OCI-LY7 (cell line): Measurements from ENCODE around the gene ACSF2. TPM values are rescaled to one million over a fixed set of nuclear protein-coding genes. Genes with fewer than 3 reads are reported as not detected.

Experiments
- BruUV-seq: library from RNA; stranded (reverse); fragments of 400-500 nt; replicated peaks from 2 replicates; lab custom pipeline; 2021; lab: Mats Ljungman, UMichigan
- CTCF ChIA-PET: fragments of 300-600 bp; sonication (Branson Sonifier 250); formaldehyde crosslinking; loops from one replicate; lab custom pipeline; 2022; ENCODE audit warnings: antibody characterized with exemption; ENCODE audit not compliant: unreplicated experiment; lab: Charles Lee
- POLR2A ChIA-PET: fragments of 300-600 bp; sonication (Branson Sonifier 250); formaldehyde crosslinking; loops from one replicate; lab custom pipeline; 2022; ENCODE audit warnings: antibody characterized with exemption; lab: Charles Lee
- DNase-seq: peaks from one replicate; pipeline ENCODE4 v3.0.0-alpha.2; 2015; ENCODE audit warnings: low spot score
- H2AFZ ChIP-seq: fragments of 200-600 bp; sonication (generic), shearing (Covaris generic); 2 replicates; pipeline ENCODE4 v1.6.1; 2014; ENCODE audit warnings: mild to moderate bottlenecking, antibody characterized with exemption, low read length, moderate library complexity
- H3K27ac ChIP-seq: fragments of 200-600 bp; sonication (generic); 2 replicates; pipeline ENCODE4 v1.5.1; 2014; ENCODE audit warnings: mixed run types, low read depth, mild to moderate bottlenecking, moderate library complexity, low read length, inconsistent platforms; ENCODE audit not compliant: poor library complexity, severe bottlenecking
- H3K36me3 ChIP-seq: fragments of 200-600 bp; sonication (generic); 2 replicates; pipeline ENCODE4 v1.6.1; 2014; ENCODE audit warnings: mild to moderate bottlenecking, antibody characterized with exemption, low read length, moderate library complexity, mixed read lengths; ENCODE audit not compliant: insufficient read depth
- H3K4me1 ChIP-seq: fragments of 200-600 bp; sonication (generic); 2 replicates; pipeline ENCODE4 v1.5.1; 2014; ENCODE audit warnings: mild to moderate bottlenecking, low read length; ENCODE audit not compliant: insufficient read depth, poor library complexity, severe bottlenecking
- H3K4me2 ChIP-seq: fragments of 200-600 bp; sonication (generic); 2 replicates; pipeline ENCODE4 v1.6.1; 2014; ENCODE audit warnings: mild to moderate bottlenecking, low read length
- H3K4me3 ChIP-seq: fragments of 200-600 bp; sonication (generic); 2 replicates; pipeline ENCODE4 v1.5.1; 2014; ENCODE audit warnings: mild to moderate bottlenecking, low read depth, low read length; ENCODE audit not compliant: poor library complexity, severe bottlenecking
- H3K79me2 ChIP-seq: fragments of 200-600 bp; sonication (generic); 2 replicates; pipeline ENCODE4 v1.6.1; 2016; ENCODE audit warnings: low read depth, mild to moderate bottlenecking, low read length, moderate library complexity, mixed read lengths; ENCODE audit not compliant: insufficient read depth
- H3K9me2 ChIP-seq: fragments of 200-600 bp; sonication (generic); 2 replicates; pipeline ENCODE4 v1.6.1; 2016; ENCODE audit warnings: mild to moderate bottlenecking, low read length, mixed read lengths; ENCODE audit not compliant: insufficient read depth
- H3K9me3 ChIP-seq: fragments of 200-600 bp; sonication (generic); 2 replicates; pipeline ENCODE4 v1.6.1; 2014; ENCODE audit warnings: mild to moderate bottlenecking, mixed run types, low read length, mixed read lengths
- H4K20me1 ChIP-seq: fragments of 200-600 bp; sonication (generic); 2 replicates; pipeline ENCODE4 v1.6.1; 2014; ENCODE audit warnings: mild to moderate bottlenecking, antibody characterized with exemption, low read length, moderate library complexity, mixed read lengths; ENCODE audit not compliant: insufficient read depth
- EZH2phosphoT487 ChIP-seq: fragments of 200-600 bp; sonication (generic); IDR thresholded peaks from 2 replicates; pipeline ENCODE4 v1.6.1; 2018; ENCODE audit warnings: low read depth, borderline replicate concordance, mild to moderate bottlenecking, mixed run types, antibody characterized with exemption, low read length, moderate library complexity, mixed read lengths
- intact Hi-C: fragments of 100-400 bp; cut with micrococcal nuclease; formaldehyde crosslinking; loops from one replicate; pipeline ENCODE4 v1.10.0; 2022; ENCODE audit not compliant: unreplicated experiment
- total RNA-seq, 2 experiments: library from RNA; depleted of rRNA in 1 of 2; stranded (reverse); fragments of >200 nt in 1 of 2; shearing (Covaris generic) in 1 of 2; gene quantifications; 2 replicates each; pipeline ENCODE4 v1.2.3, GENCODE V29; 2014 to 2022
- TF ChIP-seq, protein P1 (sequence below): fragments of 200-600 bp; sonication (generic); conservative IDR thresholded peaks from 2 replicates; pipeline ENCODE4 v1.5.1; 2014; ENCODE audit warnings: mild to moderate bottlenecking, antibody characterized with exemption, low read length, moderate library complexity, mixed read lengths

The ACSF2 gene
- total RNA-seq, 2 experiments from 2014 or later = 38.6 to 42.7 TPM

DNA sequence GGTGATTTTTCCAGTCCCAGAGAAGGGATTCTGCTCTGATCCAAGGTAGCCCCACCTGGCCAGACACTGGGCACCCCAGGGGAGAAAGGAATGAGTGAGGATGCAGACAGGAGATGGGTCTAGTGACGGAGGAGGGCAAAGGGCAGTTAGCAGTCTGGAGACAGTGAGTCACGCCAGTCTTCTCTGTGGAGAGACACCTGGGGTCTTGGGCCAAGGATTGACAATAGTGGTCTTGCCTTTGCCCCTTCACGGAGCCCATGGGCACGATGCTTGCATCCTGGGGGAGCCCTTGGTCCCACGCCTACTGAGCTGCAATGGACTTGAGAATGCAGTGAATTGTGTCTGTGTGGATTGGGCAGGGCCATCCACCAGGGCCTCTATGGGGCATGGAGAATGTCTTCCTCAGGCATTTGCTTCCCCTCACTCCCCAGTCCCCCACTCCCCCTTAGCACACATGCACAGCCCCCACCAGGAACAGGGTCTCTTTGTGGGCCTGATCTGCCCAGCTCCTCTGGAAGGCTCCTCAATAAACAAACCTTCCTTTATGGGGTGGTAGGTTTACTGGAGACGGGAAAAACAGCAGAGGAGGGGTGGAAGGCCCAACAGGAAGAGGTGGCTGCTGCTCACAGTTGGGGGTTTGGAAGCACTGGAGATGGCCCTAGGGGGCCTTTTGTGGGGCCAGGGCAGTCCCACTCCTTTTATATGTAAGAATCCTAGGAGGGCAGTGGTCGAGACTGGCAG is 41.3 kb downstream of the ACSF2 start:
- Histone ChIP-seq H3K9me2 (no peaks in the 10 kb centered on the region), H3K4me2 (no peak overlapping the region), H2AFZ (no peak overlapping the region), H3K9me3 (no peaks in the 10 kb centered on the region), H3K27ac (no peak overlapping the region), H4K20me1 (no peaks in the 10 kb centered on the region), H3K36me3 (no peaks in the 10 kb centered on the region), H3K79me2 (no peaks in the 10 kb centered on the region), H3K4me3 (no peak overlapping the region), H3K4me1 (peaks cover 3% of the 10 kb centered on the region)
- TF ChIP-seq, protein P1, sequence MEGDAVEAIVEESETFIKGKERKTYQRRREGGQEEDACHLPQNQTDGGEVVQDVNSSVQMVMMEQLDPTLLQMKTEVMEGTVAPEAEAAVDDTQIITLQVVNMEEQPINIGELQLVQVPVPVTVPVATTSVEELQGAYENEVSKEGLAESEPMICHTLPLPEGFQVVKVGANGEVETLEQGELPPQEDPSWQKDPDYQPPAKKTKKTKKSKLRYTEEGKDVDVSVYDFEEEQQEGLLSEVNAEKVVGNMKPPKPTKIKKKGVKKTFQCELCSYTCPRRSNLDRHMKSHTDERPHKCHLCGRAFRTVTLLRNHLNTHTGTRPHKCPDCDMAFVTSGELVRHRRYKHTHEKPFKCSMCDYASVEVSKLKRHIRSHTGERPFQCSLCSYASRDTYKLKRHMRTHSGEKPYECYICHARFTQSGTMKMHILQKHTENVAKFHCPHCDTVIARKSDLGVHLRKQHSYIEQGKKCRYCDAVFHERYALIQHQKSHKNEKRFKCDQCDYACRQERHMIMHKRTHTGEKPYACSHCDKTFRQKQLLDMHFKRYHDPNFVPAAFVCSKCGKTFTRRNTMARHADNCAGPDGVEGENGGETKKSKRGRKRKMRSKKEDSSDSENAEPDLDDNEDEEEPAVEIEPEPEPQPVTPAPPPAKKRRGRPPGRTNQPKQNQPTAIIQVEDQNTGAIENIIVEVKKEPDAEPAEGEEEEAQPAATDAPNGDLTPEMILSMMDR = no peak
- TF ChIP-seq EZH2phosphoT487 = no peak
- intact Hi-C loops = no loop called here
- DNase-seq = no peak
- POLR2A ChIA-PET = interaction anchor here (0.6 kb wide), 3 partner anchors 75 to 1579 kb away, joined by 3 to 5 read pairs (median 3); no protein-coding TSS in a partner anchor
- BruUV-seq = no TSS peak
- CTCF ChIA-PET = no interaction called here

DNA sequence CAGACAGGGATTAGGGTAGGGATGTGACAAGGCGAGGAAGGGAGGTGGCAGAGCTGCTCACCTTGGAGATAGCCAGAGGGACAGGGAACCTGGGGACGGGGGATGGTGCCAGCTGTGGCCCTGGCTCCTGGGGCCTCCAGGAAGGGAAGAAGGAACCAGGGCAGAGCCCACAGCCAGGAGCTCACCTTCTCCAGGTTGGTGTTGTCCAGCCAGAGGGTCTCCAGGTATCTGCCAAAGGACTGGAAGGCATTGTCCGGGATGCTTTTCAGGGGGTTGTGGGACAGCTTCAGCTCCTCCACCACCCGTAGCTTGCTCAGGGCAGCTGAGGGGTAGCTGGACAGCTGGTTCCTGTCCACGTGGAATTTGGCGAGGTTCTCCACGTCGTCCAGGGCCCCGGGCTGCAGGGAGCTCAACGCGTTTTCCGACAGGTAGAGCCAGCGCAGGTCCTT is 41.9 kb downstream of the ACSF2 start:
- Histone ChIP-seq H2AFZ (no peak overlapping the region), H3K27ac (no peak overlapping the region), H3K9me3 (no peaks in the 10 kb centered on the region), H3K4me1 (peaks cover 3% of the 10 kb centered on the region), H3K9me2 (no peaks in the 10 kb centered on the region), H3K79me2 (no peaks in the 10 kb centered on the region), H3K4me3 (no peak overlapping the region), H3K4me2 (no peak overlapping the region), H3K36me3 (no peaks in the 10 kb centered on the region), H4K20me1 (no peaks in the 10 kb centered on the region)
- BruUV-seq = no TSS peak
- no peak for DNase-seq
- TF ChIP-seq, protein P1 = no peak
- TF ChIP-seq EZH2phosphoT487 = no peak
- intact Hi-C loops = no loop called here
- CTCF ChIA-PET = interaction anchor here (0.5 kb wide), 1 partner anchor 10 kb away, joined by 9 read pairs; no protein-coding TSS in a partner anchor
- POLR2A ChIA-PET = interaction anchor here (0.6 kb wide), 2 partner anchors 779 to 1580 kb away, joined by 3 to 5 read pairs; no protein-coding TSS in a partner anchor
